ENCODE results near the gene CLEC17A.
"Not testable (repeated sequence)": the region's sequence is repeated elsewhere in the genome, so short reads cannot be mapped to it uniquely, and the experiment has no call there.

Gene CLEC17A

GRCh38 chr19:14577885-14578427, 4.9 kb upstream of the CLEC17A start:
- no peak for DNase-seq (ENCODE audit: low read depth, low spot score)

- DNase-seq (ENCODE audit: low read depth, low spot score) = no peak
Measured at GRCh38 chr19:14580623-14581237, 2.2 kb upstream of the CLEC17A start.

GRCh38 chr19:14584372-14584771, 1.5 kb downstream of the CLEC17A start:
- DNase-seq (ENCODE audit: low read depth, low spot score) = not testable (repeated sequence)

GRCh38 chr19:14585187-14585586, 2.3 kb downstream of the CLEC17A start:
- not testable (repeated sequence) for DNase-seq (ENCODE audit: low read depth, low spot score)

GRCh38 chr19:14589433-14589832, 6.5 kb downstream of the CLEC17A start:
- DNase-seq (ENCODE audit: low read depth, low spot score) = not testable (repeated sequence)

- DNase-seq (ENCODE audit: low read depth, low spot score) = no peak
Measured at GRCh38 chr19:14595558-14595957, 12.7 kb downstream of the CLEC17A start.

- DNase-seq (ENCODE audit: low read depth, low spot score) = no peak
Measured at GRCh38 chr19:14599548-14600147, 16.8 kb downstream of the CLEC17A start.

- no peak for DNase-seq (ENCODE audit: low read depth, low spot score)
Measured at GRCh38 chr19:14603990-14604387, 21.1 kb downstream of the CLEC17A start.

- DNase-seq (ENCODE audit: low read depth, low spot score) = no peak
Measured at GRCh38 chr19:14606627-14607026, 23.7 kb downstream of the CLEC17A start.

GRCh38 chr19:14611051-14611450, 28.2 kb downstream of the CLEC17A start:
- no peak for DNase-seq (ENCODE audit: low read depth, low spot score)

GRCh38 chr19:14612242-14612641, 29.4 kb downstream of the CLEC17A start:
- DNase-seq (ENCODE audit: low read depth, low spot score) = not testable (repeated sequence)

- no peak for DNase-seq (ENCODE audit: low read depth, low spot score)
Measured at GRCh38 chr19:14612657-14613056, 29.8 kb downstream of the CLEC17A start.

- not testable (repeated sequence) for DNase-seq (ENCODE audit: low read depth, low spot score)
Measured at GRCh38 chr19:14613399-14614098, 30.7 kb downstream of the CLEC17A start.

- no peak for DNase-seq (ENCODE audit: low read depth, low spot score)
Measured at GRCh38 chr19:14614099-14614412, 31.2 kb downstream of the CLEC17A start.

- DNase-seq (ENCODE audit: low read depth, low spot score) = no peak
Measured at GRCh38 chr19:14615623-14616022, 32.7 kb downstream of the CLEC17A start.

GRCh38 chr19:14616407-14616806, 33.5 kb downstream of the CLEC17A start:
- DNase-seq (ENCODE audit: low read depth, low spot score) = no peak

GRCh38 chr19:14619404-14619803, 36.5 kb downstream of the CLEC17A start:
- DNase-seq (ENCODE audit: low read depth, low spot score) = no peak

GRCh38 chr19:14624491-14624890, 41.6 kb downstream of the CLEC17A start:
- DNase-seq (ENCODE audit: low read depth, low spot score) = not testable (repeated sequence)

- DNase-seq (ENCODE audit: low read depth, low spot score) = no peak
Measured at GRCh38 chr19:14629557-14629956, 46.7 kb downstream of the CLEC17A start.

- peak; percentile 2 for DNase-seq (ENCODE audit: low read depth, low spot score)
Measured at GRCh38 chr19:14632286-14632685, 49.4 kb downstream of the CLEC17A start.

GRCh38 chr19:14639536-14640277, 56.8 kb downstream of the CLEC17A start:
- DNase-seq (ENCODE audit: low read depth, low spot score) = no peak

GRCh38 chr19:14648506-14648905, 65.6 kb downstream of the CLEC17A start:
- no peak for DNase-seq (ENCODE audit: low read depth, low spot score)
